ENCODE measurements around the gene LAT.

LAT gene

DNA sequence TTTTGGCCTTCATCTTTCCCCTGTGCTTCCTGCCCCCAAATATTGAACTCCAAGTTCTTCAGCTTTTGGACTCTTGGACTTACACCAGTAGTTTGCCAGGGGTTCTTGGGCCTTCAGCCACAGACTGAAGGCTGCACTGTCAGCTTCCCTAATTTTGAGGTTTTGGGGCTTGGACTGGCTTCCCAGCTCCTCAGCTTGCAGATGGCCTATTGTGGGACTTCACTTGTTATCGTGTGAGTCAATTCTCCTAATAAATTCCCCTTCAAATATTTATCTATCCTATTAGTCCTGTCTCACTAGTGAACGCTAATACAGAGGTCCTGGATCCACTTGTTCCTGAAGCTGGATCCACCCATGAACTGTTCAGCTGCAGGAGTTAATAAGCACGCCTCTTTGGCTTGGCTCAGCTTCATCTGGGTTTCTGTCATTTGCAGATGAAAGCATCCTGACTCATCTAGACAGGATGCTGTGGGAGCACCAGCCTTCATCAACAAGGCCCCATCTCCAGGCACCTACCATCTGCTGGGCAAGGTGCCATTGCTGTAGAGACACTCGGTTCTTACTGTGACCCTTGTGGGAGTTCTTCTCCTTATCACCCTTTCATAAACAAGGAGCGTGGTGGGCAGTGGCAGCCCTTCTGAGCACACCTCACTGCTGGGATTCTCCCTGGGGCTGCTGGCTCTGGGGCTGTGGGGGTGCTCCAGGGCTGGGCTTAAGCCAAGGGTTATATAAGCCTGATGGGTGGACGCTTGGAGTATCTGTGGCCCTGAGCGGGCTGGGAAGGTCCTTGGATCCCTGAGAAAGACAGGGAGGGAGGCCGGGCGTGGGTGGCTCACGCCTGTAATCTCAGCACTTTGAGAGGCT, 23.1 kb downstream of the LAT start:
- DNase-seq (ENCODE audit: low read depth in 2 of 2), result peak in 1 of 2 donors; percentile 60

DNA sequence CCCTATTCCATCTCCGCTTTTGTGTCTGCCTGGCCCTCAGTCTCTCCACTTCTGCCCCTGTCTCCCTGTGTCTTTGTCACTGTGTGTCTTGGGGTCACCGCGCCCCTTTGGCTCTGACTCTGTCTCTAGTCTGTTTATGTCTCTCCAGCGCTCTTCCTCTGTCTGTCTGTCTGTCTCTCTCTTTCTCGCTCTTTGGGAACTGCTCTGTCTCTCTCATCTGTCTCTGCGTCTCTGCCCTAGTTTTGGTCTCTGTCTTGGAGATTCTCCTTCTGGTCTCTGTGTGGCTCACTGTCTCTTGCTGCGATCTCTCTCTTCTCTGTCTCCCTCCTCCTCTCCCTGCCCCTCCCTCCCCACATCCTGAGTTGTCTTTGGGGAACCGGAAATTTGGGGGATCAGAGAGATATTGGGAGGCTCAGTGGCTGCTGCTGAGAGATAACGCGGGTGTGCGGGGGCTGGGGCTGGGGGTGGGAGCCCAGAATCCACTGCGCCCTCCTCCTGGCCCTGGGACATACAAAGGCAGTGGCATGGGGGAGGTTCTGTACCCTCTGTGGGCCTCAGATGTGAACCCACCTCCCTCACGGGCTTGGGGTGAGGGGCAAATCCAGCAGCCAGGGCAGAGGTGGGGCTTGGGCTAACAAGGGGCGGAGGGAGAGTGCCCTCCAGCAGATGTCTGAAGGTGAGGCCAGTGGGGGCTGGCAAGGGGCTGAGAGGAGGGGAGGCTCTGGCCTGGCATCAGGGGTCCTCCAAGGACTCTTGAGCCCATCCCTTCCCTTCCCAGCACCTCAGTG, 24.4 kb downstream of the LAT start:
- peak in 1 of 2 donors; percentile 32 for DNase-seq (ENCODE audit: low read depth in 2 of 2)

DNA sequence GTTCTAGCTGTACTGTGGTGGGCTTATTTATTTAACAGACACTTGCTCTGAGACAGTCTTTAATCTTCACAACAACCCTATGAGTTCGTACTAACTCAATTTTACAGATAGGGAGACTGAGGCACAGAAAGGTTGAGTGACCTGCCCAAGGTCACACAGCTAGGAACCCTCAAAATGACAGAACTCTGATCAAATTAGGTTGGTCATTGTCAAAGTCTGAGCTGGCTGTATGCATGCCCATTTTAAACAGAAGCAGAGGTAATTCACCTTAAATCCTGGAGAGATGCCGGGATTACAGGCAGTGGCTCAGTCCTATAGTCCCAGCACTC, 24.9 kb downstream of the LAT start:
- DNase-seq (ENCODE audit: low read depth in 2 of 2), result no peak

DNA sequence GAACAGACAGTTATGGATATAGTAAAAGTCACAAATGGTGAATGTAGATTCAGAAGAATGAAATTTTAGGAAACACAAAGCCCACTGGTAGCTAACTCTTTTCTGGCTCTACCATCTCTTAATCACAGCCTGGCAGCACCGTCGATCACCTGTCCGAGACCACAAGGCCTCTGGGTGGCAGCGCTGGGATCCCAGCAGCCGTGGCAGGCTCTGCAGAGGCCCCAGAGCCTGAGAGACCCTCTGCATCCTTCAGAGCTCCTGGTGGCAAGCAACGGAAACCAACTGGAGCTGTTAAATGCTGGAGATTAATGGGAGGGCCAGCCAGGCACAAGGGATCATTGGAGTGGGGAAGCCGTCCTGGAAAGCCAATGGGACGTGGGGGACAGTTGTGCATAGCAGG, 26.3 kb downstream of the LAT start:
- no peak for DNase-seq (ENCODE audit: low read depth in 2 of 2)

DNA sequence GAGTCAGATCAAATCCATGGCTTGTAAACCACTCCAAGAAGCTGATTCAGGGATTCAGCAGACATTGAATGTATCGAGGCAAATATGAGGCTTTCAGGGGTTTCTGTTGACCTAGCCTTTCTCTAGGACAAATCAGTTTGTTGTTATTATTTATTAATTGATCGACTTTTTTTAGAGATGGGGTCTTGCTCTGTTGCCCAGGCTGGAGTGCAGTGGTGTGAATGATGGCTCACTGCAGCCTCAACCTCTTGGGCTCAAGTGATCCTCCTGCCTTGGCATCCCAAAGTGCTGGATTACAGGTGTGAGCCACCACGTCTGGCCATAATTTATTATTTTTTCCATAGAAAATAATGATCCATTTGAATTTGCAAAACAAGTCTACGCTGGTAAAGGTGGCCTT, 27.0 kb downstream of the LAT start:
- DNase-seq (ENCODE audit: low read depth in 2 of 2), result no peak

DNA sequence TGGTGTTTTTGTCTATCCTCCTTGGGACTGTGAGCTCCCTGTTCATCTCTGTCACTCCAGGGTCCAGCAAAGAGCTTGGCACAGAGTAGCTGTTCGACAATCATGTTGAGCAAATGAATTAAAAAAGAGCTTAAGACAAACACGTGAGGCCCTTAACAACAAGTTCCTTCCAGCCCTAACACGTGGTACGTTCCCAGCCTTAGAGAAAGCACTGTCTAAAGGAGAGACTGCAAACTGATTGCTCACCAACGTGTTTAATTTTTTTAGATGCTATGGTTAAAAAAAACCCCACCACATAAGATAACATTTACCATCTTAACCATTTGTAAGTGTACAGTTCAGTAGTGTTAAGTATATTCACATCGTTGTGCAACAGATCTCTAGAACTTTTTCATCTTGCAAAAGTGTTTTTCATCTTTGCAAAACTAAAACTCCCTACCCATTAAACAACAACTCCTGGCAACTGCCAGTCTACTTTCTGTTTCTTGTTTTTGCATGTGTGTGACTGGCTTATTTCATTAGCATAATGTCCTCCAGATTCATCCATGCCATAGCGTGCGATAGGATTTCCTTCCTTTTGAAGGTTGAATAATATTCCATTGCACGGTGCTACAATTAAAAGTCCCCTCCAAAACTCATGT, 28.2 kb downstream of the LAT start:
- no peak for DNase-seq (ENCODE audit: low read depth in 2 of 2)

DNA sequence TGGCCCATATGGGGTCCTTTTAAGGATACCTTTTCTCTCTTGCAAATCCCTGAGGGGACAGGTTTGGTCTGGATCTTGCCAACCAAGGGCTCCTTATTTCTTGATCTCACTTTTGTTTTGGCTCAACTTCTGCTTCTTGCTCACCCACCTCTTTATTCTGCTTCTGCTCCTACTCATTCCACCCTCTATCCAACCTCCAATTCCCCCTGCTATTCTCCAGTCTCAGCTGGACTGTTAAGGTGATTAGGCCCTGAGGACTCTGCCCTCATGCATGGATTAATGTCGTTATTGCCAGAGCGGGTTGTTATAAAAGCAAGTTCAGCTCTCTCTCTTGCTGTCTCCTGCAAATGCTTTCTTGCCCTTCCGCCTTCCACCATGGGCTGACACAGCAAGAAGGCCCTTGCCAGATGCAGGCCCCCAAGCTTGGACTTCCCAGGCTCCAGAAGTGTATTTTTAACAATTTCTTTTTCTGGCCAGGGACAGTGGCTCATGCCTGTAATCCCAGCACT, 29.8 kb downstream of the LAT start:
- no peak for DNase-seq (ENCODE audit: low read depth in 2 of 2)

DNA sequence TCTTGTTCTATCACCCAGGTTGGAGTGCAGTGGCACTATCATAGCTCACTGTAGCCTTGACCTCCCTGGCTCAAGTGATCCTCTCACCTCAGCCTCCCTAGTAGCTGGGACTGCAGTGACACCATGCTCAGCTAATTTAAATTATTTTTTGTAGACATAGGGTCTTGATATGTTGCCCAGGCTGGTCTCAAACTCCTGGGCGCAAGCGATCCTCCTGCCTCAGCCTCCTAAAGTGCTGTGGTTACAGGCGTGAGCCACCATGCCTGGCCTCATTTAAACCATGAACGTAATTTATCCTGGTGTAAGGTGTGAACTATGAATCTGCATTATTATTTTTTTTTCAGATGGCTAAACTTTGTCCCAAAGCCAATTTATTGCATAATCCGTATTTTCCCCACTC, 37.3 kb downstream of the LAT start:
- DNase-seq (ENCODE audit: low read depth in 2 of 2), result no peak

DNA sequence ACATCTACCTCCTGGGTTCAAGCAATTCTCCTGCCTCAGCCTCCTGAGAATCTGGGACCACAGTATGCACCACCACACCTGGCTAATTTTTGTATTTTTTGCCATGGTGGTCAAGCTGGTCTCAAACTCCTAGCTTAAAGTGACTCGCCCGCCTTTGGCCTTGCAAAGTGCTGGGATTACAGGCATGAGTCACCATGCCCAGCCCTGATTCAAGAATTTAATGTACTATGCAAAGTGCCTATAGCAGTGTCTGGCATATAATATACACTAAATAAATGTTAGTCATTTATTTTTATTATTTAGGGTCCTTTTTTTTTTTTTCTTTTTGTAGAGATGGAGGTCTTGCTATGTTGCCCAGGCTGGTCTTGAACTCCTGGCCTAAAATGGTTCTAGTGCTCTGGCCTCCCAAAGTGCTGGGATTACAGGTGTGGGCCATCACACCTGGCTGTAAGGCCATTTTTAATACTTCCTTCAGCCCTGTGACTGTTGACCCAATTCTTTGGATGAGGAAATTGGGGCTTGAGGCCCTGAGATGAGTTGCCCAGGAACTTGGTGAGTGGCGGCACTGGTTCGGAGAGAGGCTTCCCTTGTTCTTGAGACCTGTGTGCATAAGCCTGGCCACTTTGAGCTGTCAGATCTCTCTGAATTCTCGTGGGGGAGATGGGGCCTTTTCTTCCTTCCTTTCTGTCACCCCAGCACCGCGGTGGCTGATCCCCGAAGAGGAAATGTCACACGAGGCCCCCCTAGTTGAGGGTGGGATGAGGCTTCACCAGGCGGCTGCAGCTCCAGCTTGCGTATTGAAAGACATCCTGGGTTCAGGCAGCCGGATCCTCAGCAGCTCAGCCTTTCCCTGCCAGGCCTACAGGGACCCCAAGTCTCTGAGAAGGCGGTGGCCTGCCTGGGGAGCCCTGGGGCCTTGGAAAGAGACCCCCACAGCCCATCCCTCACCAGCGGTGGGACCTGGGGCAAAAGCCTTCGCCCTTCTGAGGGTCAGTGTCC, 38.7 kb downstream of the LAT start:
- DNase-seq (ENCODE audit: low read depth in 2 of 2), result no peak

DNA sequence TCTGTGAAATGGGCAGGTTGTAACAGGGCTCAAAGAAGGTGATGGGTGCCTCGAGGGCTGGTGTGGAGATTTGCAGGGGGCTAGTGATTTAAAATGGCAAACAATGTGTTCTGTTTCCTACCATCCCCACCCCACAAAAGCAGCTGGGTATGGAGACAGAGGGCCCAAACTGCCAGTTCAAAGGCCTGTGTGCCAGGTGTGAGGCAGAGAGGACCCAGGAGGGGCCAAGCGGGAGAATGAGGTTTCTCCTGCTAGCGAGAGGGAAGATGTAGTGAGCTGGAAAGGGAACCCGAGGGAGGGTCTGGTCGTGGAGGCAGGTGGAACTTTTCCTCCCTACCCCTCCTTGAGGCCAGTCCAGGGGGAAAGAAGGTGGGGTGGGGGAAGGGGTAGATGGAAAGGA, 39.4 kb downstream of the LAT start:
- DNase-seq (ENCODE audit: low read depth in 2 of 2), result no peak

DNA sequence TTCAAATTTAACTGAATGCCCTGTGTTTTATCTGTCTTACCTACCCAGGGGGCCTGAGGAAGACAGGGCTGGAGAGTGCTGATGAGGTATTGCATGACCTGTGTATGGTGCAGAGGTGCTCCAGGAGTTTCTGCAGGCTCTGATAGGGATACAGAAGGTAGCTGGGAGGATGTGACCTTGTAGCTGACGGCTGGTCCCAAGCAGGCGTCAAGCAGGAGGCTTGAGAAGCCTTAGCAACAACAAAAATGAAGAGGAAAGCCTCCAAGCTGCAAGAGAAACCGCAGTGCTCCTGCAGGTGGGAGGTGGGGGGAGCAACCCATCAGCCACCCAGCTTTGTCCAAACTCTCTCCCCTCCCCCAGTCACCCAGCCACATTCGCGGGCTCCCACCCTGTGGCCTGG, 40.4 kb downstream of the LAT start:
- DNase-seq (ENCODE audit: low read depth in 2 of 2), result no peak

DNA sequence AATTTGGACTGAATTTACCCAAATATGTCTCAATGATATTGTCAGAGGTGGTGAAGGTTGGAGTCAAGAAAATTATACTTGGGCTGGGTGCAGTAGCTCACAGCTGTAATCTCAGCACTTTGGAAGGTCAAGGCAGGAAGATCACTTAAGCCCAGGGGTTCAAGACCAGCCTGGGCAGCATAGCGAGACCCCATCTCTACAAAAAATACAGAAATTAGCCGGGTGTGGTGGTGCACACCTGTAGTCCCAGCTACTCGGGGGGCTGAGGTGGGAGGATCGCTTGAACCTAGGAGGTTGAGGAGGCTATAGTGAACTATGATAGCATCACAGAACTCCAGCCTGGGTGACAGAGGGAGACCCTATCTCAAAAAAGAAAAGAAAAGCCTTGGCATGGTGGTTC, 40.9 kb downstream of the LAT start:
- no peak for DNase-seq (ENCODE audit: low read depth in 2 of 2)

DNA sequence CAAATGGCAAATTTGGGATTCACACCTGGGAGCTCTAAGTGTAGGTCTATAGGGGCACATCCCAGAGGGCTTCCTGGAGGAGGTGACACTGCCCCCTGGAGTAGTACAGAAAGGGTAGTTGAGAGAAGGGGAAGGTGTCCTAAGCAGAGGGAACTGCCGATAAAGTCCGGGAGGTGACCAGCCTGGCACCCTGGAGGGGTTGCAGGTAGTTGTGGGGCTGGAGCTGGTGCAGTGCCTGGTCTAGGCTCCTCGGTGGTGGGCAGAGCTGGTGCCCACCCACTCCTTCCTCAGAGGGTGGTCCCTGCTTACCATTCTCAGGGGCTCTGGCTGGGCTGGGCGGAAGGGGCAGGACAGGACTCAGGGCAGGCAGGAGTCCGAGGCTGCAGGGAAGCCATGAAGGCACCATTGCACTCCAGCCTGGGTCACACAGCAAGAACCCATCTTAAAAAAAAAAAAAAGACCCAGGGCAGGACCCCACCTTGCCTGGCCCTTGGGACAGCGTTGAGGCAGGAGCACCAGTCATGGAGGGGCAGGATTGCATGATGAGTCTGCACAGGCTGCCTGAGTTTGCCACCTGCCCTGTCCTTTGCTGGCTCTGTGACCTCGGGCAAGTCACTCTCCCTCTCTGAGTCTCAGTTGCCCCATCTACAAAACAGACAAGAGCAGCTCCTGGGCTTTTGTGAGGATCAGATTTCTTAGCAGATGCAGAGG, 43.8 kb downstream of the LAT start:
- no peak for DNase-seq (ENCODE audit: low read depth in 2 of 2)

DNA sequence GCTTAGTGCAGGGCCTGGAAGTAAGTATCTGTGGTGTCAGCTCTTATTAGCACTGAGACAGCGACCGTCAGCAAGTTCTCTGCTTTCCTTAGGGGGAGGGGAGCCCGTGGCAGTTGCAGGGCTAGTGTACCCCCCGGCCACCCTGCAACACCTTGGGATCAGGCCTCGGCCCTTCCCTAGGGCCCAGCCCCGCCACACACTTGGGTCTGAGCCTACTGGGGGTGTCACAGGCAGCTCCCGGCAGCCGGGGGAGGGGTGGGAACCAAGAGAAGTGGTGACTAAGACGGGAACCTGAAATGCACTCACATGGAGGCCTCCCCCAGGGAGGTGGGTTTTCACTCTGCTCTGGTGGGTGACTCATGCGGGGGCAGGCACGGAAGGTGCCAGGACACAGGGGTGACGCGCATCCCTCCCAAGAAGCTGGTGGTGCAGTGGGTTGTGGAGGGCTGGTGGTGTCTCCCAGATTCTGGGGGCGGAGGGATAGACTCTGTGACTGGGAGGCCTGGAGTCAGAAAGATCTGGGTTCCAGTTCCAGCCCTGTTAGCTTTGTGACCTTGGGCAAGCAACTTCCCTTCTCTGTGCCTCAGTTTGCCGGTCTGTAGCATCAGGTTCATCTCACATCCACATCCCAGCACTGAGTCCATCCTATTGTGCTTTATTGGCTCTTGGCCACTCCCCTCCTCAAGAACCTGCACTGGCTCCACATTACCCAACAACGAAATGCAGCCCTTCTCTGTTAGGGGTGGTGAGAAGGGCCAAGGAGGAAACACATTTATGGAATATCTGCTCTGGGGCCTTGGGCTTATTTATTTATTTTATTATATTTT, 44.5 kb downstream of the LAT start:
- peak; percentile 79 to 88 for DNase-seq (ENCODE audit: low read depth in 2 of 2)

DNA sequence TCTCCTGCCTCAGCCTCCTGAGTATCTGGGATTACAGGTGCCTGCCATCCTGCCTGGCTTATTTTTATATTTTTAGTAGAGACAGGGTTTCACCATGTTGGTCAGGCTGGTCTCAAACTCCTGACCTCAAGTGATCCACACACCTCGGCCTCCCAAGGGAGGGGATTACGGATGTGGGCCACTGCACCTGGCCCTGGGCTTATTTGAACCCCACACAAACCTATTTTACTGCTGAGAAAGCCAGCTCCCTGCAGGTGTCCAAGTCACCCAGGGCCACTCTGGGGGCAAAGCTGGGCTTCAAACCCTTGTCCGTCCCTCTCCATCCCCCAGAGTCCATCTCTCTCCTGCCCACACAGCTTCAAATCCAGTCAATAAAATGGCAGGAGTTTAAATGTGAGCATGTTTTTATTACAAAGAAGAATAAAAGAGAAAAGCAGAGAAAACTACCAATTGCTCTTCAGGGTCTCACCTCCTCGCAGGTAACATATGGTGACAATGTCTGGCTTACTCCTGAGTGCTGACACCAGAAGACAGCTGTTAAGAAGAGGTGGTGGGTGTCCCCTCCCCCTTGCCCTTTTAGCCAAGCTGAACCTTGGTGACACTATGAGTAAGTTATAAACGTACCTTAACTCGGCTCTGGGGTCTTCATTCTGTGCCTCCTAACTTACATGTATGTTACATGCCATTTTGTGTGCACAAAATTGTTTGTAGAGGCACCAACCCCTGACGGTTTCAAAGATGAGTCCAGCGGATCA, 45.4 kb downstream of the LAT start:
- no peak for DNase-seq (ENCODE audit: low read depth in 2 of 2)

Measured in stimulated activated CD8-positive, alpha-beta memory T cell treated with anti-CD3 and anti-CD28 coated beads, Interleukin-15, amount 100 ng/mL, for 4 hours (primary cell).